GM12872 (cell line): ENCODE results near the gene TCEANC2.

Source experiments
- TF ChIP-seq, protein P1 (sequence below): IDR thresholded peaks from 3 replicates; pipeline ENCODE4 v1.5.1; 2011; ENCODE audit warnings: low read depth, mild to moderate bottlenecking, low read length, moderate library complexity; ENCODE audit not compliant: insufficient read depth

TCEANC2 gene

GRCh38 chr1:54110996-54111395, 57.6 kb downstream of the TCEANC2 start:
- TF ChIP-seq, protein P1, sequence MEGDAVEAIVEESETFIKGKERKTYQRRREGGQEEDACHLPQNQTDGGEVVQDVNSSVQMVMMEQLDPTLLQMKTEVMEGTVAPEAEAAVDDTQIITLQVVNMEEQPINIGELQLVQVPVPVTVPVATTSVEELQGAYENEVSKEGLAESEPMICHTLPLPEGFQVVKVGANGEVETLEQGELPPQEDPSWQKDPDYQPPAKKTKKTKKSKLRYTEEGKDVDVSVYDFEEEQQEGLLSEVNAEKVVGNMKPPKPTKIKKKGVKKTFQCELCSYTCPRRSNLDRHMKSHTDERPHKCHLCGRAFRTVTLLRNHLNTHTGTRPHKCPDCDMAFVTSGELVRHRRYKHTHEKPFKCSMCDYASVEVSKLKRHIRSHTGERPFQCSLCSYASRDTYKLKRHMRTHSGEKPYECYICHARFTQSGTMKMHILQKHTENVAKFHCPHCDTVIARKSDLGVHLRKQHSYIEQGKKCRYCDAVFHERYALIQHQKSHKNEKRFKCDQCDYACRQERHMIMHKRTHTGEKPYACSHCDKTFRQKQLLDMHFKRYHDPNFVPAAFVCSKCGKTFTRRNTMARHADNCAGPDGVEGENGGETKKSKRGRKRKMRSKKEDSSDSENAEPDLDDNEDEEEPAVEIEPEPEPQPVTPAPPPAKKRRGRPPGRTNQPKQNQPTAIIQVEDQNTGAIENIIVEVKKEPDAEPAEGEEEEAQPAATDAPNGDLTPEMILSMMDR: no peak

DNA sequence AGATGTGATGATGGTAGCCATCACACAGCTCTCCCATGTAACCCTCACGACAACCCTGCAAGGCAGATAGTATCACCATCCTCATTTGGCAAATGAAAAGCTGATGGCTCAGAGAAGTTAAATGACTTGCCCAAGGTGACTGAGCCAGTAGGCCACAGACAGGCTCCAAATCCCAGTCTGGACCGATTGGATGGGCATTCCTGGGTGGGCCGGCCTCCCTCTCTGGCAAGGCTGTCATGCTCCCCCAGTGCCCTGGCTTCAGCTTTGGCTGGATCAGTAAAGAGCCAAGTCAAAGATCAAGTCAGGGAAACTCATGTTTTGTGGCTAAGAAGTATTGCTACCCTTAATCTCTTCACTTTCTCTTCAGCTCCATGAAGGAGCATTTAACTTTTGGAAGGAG, 58.2 kb downstream of the TCEANC2 start:
- TF ChIP-seq, protein P1: no peak

DNA sequence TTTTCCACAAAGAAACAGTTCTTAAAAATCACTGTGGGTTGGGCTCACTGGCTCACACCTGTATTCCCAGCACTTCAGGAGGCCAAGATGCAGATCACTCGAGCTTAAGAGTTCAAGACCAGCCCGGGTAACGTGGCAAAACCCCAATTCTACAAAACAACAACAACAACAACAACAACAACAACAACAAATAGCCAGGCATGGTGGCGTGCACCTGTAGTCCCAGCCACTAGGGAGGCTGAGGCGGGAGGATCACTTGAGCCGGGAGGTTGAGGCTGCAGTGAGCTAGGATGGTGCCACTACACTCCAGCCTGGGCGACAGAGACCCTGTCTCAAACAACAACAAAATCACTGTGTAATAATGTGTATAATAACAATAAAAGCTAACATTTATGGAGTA, 58.6 kb downstream of the TCEANC2 start:
- TF ChIP-seq, protein P1: no peak

DNA sequence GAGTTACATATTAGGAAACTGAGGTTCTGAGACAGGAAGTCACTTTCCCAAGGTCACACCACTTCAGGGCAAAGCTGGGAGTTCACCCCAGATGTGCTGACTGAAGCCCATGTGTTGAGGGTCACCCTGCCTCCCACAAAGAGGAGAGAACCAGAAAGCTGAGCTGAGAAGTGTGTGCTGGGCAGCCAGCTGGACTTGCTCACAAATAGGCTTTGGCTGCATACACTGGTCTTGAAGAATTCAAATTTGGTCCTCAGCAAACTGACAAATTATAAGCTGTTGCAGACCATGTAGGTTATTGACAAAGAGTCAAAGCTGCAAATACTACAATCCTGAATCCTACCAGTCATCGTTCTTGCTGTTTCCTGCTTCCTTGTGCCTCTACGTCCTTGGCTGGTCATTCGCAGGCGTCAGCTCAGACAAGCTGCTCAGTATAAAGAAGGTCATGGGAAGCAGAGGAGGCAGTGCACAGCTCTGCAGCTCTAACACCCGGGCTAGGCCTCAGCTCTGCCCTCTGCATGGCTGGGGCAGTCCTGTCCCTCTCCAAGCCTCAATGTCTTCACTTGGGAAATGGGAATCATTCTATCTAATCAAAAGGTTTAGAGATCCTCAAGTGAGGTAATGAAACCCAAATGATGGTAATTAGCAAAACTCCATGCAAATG, 59.4 kb downstream of the TCEANC2 start:
- TF ChIP-seq, protein P1: no peak

GRCh38 chr1:54114001-54114400, 60.6 kb downstream of the TCEANC2 start:
- TF ChIP-seq, protein P1: no peak

GRCh38 chr1:54114955-54115354, 61.5 kb downstream of the TCEANC2 start:
- TF ChIP-seq, protein P1: no peak

DNA sequence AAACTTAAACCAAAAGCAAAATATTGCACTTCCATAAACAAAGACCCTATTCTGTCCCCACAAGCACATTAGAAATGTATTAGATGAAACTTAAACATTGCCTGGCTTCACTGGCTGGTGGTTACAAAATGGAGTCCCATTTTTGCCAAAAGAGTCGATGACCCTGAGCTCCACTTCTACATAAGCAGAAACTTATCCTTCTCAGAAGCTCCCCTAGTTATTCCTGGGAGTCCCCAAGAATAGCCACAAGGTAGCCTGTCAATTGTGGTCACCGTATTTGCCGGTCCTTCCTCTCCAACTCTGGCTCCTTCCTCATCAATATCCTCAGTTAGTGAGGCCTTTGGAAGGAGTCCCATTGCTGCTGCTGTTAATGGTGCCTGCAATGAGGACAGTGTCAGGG, 62.1 kb downstream of the TCEANC2 start:
- TF ChIP-seq, protein P1: no peak
